Activated T-helper 2 cell treated with anti-CD3 and anti-CD28 coated beads, Interferon-gamma antibody, Interleukin-2, Interleukin-4, amounts not matched to agents 10 μg/mL and 5 μg/mL and 100 μg/mL, durations not matched to agents 14 hours and 24 hours and 36 hours (primary cell): ENCODE results near the gene PDK2. TPM values are rescaled to one million over a fixed set of nuclear protein-coding genes. Genes with fewer than 3 reads are reported as not detected.
A peak's percentile ranks its signal among the peaks of the same experiment; 100 is the strongest.

Experiments
- DNase-seq: peaks from one replicate; pipeline ENCODE4 v3.0.0; 2021; ENCODE audit warnings: low spot score
- H3K27ac Mint-ChIP-seq: one replicate; pipeline ENCODE4 v1.8.0; 2021; ENCODE audit warnings: mixed read lengths
- H3K27me3 Mint-ChIP-seq: one replicate; pipeline ENCODE4 v1.8.0; 2021; ENCODE audit warnings: low read depth, mixed read lengths
- H3K36me3 Mint-ChIP-seq: one replicate; pipeline ENCODE4 v1.8.0; 2021; ENCODE audit warnings: low read depth, mixed read lengths
- H3K4me1 Mint-ChIP-seq: one replicate; pipeline ENCODE4 v1.8.0; 2021; ENCODE audit warnings: low read depth, mixed read lengths
- H3K4me3 Mint-ChIP-seq: one replicate; pipeline ENCODE4 v1.8.0; 2021; ENCODE audit warnings: low read depth, mild to moderate bottlenecking, moderate library complexity, mixed read lengths
- H3K9me3 Mint-ChIP-seq: one replicate; pipeline ENCODE4 v1.8.0; 2021; ENCODE audit warnings: mixed read lengths
- intact Hi-C: fragments of 100-400 bp; cut with micrococcal nuclease; formaldehyde crosslinking; loops from one replicate; pipeline ENCODE4 v1.15.1; 2023
- total RNA-seq: library from RNA; stranded (reverse); gene quantifications from 2 replicates; pipeline ENCODE4 v1.2.3, GENCODE V29; 2022

PDK2 gene
- total RNA-seq, 1 donor from 2014 or later = 11.0 TPM

DNA sequence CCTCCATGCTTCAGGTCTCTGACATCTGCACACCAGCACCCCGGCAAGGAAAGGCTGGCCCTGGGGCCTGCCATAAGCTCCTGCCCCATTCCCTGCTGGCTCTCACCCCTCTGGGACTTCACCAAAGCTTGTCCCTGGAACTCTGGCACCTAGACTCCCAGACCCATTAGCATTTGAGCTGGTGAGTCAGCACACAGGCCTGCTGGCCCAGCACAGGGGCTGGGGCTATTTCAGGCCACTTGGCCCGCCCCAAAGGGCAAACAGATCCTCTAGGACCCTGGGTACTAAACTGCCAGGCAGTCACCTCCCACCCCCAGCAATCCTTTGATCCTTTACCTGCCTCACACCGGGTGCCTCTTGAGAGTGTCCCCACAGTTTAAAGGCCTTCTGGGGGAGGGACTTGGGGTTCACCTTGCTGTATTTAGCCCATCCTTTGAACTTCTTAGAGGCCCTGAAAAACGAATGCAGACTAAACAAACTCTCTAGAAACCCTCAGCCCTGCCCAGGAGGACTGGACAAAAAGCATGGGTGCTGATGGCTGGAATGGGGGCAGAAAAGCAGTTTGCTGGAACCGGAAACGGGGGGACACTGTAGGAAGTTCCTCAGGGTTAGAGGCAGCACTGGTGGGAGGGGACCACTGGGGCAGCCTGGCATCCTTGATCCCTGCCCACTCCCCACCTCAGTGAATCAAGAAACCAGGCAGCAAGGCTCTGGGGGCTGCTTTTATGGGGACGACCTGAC lies 38.0 kb downstream of the PDK2 start:
- intact Hi-C loops = no loop called here
- Mint-ChIP-seq H3K4me1 (peaks cover 22% of the 10 kb centered on the region), H3K27me3 (peaks cover 15% of the 10 kb centered on the region), H3K9me3 (no peaks in the 10 kb centered on the region), H3K4me3 (no peak overlapping the region), H3K27ac (no peak overlapping the region), H3K36me3 (peaks cover 63% of the 10 kb centered on the region)
- no peak for DNase-seq

DNA sequence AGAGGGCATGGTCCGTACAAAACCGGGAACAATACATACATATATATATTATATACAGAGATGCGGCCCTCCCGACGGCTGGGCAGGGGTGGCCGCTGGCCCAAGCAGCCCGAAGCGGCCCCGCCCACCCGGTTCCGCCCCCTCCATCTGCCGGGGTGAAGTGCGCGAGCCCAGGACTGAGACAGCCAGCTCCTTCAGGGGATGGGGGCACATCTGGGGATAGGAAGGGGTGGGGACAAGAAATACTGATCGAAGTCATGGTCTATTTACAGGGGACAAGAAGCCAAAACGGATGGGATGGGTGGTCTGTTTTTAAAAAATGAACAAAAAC lies 38.6 kb downstream of the PDK2 start:
- Mint-ChIP-seq H3K27me3 (peaks cover 10% of the 10 kb centered on the region), H3K9me3 (no peaks in the 10 kb centered on the region), H3K36me3 (peaks cover 69% of the 10 kb centered on the region), H3K4me3 (no peak overlapping the region), H3K27ac (no peak overlapping the region), H3K4me1 (peaks cover 18% of the 10 kb centered on the region)
- DNase-seq = no peak
- intact Hi-C loops = no loop called here

DNA sequence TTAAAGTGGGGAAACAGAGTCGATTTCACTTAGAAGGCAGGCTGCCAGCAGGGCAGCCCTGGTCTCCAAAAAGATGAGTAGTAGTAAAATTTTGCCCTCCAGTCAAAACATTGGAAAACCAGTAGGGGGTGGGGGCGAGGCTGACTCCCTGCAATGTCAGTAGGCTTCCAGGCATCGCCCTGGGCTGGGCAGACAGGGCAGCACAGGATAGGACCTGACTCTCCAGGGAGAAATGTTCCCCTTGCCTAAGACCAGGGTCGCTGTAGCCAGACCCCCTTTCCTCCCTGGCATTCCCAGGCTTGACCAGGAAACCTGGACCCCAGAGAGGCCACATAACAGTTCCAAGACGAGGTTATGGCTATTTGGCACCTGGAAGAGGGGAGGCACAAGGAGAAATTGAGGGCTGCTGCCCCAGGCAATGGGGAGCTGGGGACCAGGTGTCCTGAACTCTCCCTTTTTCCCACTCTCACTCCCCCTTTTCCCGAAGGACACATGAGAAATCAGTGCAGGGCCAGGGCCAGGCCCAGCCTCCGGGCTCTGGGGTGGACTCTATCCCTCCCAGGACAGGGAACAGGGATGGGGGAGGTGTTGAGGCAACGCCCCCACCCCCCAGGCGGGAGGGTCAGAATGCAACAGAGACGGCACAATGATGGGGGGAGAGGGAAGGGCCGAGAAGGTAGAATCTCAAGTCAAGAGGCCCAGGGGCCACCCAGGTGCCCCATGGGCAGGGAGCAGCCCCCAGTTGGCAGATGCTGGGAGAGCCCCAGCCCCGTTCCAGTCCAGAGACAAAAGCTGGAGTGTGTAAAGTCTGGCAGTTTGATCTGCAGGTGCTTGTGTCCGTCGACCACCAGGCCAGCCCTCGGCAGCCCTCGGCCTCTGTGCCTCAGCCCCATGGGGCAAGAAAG lies 39.3 kb downstream of the PDK2 start:
- Mint-ChIP-seq H3K36me3 (peaks cover 76% of the 10 kb centered on the region), H3K9me3 (no peaks in the 10 kb centered on the region), H3K27me3 (peaks cover 7% of the 10 kb centered on the region), H3K4me3 (no peak overlapping the region), H3K4me1 (peaks cover 20% of the 10 kb centered on the region), H3K27ac (no peak overlapping the region)
- DNase-seq = no peak
- intact Hi-C loops = no loop called here

DNA sequence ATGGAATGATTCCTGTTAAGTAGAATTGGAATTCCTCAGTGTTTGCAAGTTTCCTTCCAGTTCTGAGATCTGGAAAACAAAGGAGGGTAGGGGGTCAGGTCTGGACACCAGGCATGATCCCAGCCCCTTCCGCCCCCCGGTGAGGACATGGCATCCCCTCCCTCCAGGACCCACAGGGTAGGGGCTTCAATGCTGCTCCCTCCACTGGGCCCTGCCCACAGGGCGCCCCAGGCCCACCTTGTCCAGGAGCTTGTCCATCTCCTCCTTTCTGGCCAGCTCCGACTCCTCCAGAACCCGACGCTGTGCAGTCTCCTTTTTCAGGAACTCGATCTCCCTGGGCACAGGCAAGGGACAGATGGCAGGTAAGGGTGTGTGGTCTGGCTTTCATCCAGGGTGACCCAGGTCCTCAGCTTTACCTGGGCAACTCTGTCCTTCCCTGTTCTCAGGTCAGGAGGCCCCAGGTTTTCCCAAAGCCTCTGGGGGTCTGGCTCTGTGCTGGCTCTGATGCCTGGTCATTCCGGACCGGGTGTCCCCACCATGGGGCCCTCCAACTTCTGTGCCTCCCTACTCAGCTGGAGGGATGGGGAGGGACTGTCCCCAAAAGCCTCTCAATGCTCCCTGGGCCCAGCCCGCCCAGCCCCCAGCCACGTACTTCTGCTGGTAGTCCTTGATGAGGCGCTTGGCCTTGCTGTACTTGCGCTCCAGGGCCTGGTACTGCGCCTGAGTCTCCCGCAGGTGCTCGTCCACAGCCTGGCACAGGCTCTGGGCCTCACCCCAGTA lies 40.4 kb downstream of the PDK2 start:
- H3K36me3 Mint-ChIP-seq = peaks cover 87% of the 10 kb centered on the region
- peaks cover 31% of the 10 kb centered on the region for H3K4me1 Mint-ChIP-seq
- peaks cover 5% of the 10 kb centered on the region for H3K27me3 Mint-ChIP-seq
- intact Hi-C loops = no loop called here
- H3K4me3 Mint-ChIP-seq = no peak overlapping the region
- no peak overlapping the region for H3K27ac Mint-ChIP-seq
- H3K9me3 Mint-ChIP-seq = no peaks in the 10 kb centered on the region
- DNase-seq = no peak

DNA sequence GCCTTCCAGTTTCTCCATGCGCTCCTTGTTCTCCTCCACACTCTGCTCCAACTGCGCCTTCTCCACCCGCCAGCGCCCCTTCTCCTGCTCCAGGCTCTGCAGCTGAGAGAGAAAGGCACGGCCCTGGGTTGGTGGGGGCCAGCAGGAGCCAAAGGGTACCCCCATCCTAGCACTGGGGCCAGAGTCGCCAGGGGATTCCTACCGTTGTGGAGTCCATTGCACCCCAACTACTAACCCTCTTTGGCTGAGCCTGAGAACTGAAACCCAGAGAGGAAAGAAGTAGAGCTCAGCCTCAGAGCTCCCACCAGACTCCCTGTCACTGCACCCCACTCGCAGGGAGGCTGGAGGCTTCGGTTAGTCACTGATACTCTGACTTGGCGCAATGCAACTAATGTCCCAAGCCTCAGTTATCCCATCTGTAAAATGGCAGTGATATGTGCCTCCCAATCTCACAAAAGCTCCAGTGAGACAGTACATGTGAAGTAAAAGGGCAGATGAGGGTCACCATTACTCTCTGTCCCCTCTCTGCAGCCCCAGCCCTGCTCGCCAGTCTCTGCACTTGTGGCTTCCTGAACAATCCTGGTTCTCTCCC lies 41.0 kb downstream of the PDK2 start:
- no peak overlapping the region for H3K4me3 Mint-ChIP-seq
- no peaks in the 10 kb centered on the region for H3K9me3 Mint-ChIP-seq
- no peak overlapping the region for H3K27ac Mint-ChIP-seq
- peaks cover 85% of the 10 kb centered on the region for H3K36me3 Mint-ChIP-seq
- H3K27me3 Mint-ChIP-seq = no peaks in the 10 kb centered on the region
- DNase-seq = no peak
- intact Hi-C loops = no loop called here
- peaks cover 31% of the 10 kb centered on the region for H3K4me1 Mint-ChIP-seq

DNA sequence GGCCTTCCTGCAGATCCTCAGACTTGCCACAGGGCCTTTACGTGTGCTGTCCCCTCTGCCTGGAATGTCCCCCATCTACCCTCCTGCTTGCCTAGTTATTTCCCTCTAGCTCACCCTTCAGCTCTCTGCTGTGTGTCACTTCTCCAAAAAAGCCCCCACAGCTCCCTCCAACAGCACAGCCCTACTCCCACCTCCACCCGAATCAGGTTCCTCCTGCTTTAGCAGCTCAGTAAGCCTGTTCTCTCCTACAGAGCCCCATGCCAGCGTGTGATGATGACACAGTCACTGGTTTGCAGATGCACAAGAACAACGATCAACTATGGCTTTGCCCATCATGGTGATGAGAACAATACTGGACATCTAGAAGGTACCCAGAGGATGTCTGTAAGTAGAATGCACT lies 41.9 kb downstream of the PDK2 start:
- H3K36me3 Mint-ChIP-seq = peaks cover 87% of the 10 kb centered on the region

DNA sequence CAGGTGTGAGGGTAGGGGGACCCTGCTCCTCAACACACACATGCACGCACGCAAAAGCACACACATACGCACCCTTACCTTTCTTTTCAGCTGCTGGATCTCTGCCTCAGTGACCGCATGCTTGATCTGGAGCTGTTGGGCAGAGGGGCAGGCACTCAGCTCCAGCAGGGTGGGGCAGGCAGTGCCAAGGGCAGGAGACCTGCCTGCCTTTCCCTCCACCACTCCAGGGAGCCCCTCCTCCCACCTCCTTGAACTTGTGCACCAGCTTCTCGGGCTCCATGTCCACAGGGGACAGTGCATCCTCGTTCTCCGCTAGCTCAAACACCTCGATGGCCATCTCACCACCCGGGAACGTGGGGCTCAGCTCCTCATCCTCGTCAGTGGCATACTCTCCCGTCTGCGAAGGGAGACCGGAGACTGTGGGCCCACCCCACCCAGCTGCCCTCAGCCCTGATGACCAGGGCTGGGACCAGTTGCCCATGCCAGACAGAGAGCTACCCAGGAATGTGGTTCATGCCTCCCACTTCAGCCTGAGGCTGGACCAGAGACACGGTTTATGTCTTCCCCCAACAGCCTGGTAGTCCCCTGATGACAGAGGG lies 44.1 kb downstream of the PDK2 start:
- no peaks in the 10 kb centered on the region for H3K9me3 Mint-ChIP-seq
- no peak overlapping the region for H3K4me3 Mint-ChIP-seq
- intact Hi-C loops = no loop called here
- no peaks in the 10 kb centered on the region for H3K27me3 Mint-ChIP-seq
- peak overlapping the region; percentile 77 for H3K27ac Mint-ChIP-seq
- peaks cover 92% of the 10 kb centered on the region for H3K36me3 Mint-ChIP-seq
- DNase-seq = no peak
- peaks cover 55% of the 10 kb centered on the region for H3K4me1 Mint-ChIP-seq

More for the DNA sequence above, 41.9 kb downstream of the PDK2 start:
- H3K27me3 Mint-ChIP-seq = no peaks in the 10 kb centered on the region
- no peak overlapping the region for H3K4me3 Mint-ChIP-seq
- H3K9me3 Mint-ChIP-seq = no peaks in the 10 kb centered on the region
- H3K27ac Mint-ChIP-seq = no peak overlapping the region
- DNase-seq = no peak
- peaks cover 34% of the 10 kb centered on the region for H3K4me1 Mint-ChIP-seq
- intact Hi-C loops = no loop called here

DNA sequence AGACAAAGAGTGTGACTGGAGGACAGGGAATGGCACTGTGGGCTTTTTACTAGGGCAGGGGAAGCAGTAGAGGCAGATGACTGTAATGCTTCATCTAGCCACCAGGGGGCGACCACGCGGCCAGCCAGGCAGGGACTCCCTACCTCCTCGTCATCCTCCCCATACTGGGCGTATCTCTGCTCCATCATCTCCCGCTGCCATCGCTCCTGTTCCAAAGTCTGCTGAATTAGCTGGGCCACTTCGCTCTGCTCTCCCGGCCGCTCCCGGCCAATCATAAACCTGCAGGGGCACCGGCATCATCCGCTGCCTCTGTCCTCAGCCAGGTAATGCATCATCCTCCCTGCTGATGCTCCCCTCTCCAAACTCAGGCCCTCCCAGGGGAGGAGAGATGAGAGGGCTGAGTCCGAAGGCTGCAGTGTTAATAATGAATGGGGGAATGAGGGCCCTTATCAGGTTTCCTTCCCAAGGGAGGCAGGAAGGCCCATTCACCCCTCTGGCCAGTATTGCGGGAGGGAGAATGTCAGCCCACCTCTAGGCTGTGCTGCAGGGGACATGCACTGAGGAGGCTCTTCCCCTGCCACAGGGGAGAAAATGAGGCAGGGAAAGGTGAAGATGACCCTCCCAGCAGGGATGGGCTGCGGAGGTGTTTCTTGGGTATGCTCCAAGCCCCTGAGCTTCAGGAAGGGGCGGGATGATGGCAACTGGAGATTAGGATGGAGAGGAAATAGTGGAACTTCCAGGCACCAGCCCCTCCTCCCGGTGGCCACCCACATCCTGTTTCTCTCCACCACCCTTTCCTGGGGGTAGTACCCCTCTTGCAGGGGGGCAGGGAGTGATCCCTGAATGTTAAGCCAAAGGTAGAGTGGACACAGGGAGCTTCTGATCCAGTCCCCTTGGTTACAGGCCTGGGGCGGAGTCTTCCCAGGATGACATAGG lies 45.1 kb downstream of the PDK2 start:
- Mint-ChIP-seq H3K27me3 (no peaks in the 10 kb centered on the region), H3K4me1 (peaks cover 63% of the 10 kb centered on the region), H3K9me3 (no peaks in the 10 kb centered on the region), H3K4me3 (peak overlapping the region; percentile 67), H3K27ac (peak overlapping the region; percentile 77), H3K36me3 (peaks cover 96% of the 10 kb centered on the region)
- intact Hi-C loops = loop anchor here (1.0 to 2.0 kb wide), 2 partner anchors 8 to 21 kb away; no protein-coding TSS in a partner anchor
- peak; percentile 77 for DNase-seq

DNA sequence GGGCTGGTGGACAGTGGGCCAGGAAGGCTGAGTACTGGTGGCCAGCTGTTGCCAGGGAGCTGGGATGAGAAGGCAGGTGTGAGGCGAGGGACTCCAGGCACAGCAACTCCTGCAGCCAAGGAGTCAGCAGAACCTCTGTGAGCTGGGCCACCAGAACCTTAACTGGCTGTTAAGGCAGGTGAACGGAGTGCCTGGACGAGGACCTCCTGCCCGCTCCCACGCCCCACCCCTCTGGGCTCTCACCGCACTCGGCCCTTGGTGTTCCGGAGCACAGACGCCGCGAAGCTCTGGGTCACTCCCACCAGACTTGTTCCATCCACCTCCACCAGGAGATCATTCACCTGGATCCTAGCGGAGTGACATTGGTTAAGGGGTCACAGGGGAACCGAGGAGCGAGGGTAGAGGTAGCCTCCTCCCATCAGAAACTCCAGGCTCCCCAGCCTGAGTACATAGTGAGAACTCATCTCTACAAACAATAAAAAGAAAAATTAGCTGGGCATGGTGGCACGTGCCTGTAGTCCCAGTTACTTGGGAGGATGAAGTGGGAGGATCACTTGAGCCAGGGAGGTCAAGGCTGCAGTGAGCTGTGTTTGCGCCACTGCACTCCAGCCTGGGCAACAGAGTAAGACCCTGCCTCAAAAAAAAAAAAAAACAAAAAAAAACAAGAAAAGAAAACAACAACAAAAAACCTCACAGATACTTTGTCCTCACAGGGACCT lies 46.0 kb downstream of the PDK2 start:
- H3K4me3 Mint-ChIP-seq = peak overlapping the region; percentile 67
- no peak for DNase-seq
- peaks cover 95% of the 10 kb centered on the region for H3K36me3 Mint-ChIP-seq
- no peaks in the 10 kb centered on the region for H3K9me3 Mint-ChIP-seq
- H3K4me1 Mint-ChIP-seq = peaks cover 69% of the 10 kb centered on the region
- H3K27me3 Mint-ChIP-seq = no peaks in the 10 kb centered on the region
- intact Hi-C loops = loop anchor here (2.0 kb wide), 1 partner anchor 20 kb away; no protein-coding TSS in a partner anchor
- H3K27ac Mint-ChIP-seq = peak overlapping the region; percentile 78

DNA sequence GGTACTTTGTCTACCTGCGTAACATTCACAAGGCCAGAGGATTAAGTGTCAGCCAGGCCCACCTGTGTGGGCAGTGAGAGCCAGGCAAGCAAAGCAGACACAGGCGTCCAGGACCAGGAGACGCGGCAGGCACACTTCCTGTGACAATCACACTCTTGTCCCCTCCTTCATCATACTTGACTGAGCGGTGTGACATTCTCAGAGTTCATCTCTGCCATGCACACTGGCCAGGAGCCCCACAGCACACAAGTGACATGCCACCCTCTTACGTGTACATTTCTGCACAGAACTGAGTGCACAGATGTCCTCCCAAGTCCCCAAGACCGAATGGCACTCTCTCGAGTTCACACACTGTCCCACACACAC lies 46.6 kb downstream of the PDK2 start:
- no peak for DNase-seq
- H3K27me3 Mint-ChIP-seq = no peaks in the 10 kb centered on the region
- H3K27ac Mint-ChIP-seq = peak overlapping the region; percentile 78
- H3K4me1 Mint-ChIP-seq = peaks cover 74% of the 10 kb centered on the region
- H3K36me3 Mint-ChIP-seq = peaks cover 94% of the 10 kb centered on the region
- no peaks in the 10 kb centered on the region for H3K9me3 Mint-ChIP-seq
- H3K4me3 Mint-ChIP-seq = peak overlapping the region; percentile 65
- intact Hi-C loops = loop anchor here (2.0 kb wide), 1 partner anchor 19 kb away; no protein-coding TSS in a partner anchor
